ENCODE data around the gene ANXA1.

GRCh38 chr9:73149371-73150067 lies 2.1 kb upstream of the ANXA1 start:
- TF ChIP-seq CTCF (IDR thresholded peaks at IDR 0.05) (no peak), POLR2AphosphoS5 (IDR thresholded peaks at IDR 0.05; ENCODE audit: insufficient read depth in 1 of 2, low read depth in 1 of 2) (peak; percentile 28 to 97)
